GM19023 (cell line): ENCODE data around the gene NCOA1.
A peak's percentile ranks its signal among the peaks of the same experiment; 100 is the strongest.
"Not testable (repeated sequence)": the region's sequence is repeated elsewhere in the genome, so short reads cannot be mapped to it uniquely, and the experiment has no call there.

ENCODE experiments used
- ATAC-seq: cut with Tn5 transposase; IDR thresholded peaks from one replicate; pipeline ENCODE4 v1.9.1; 2021; ENCODE audit warnings: mild to moderate bottlenecking, moderate library complexity; ENCODE audit not compliant: unreplicated experiment

The NCOA1 gene

GRCh38 chr2:24570225-24570624 lies 79.2 kb downstream of the NCOA1 start:
- no peak for ATAC-seq

GRCh38 chr2:24571828-24572442 lies 80.9 kb downstream of the NCOA1 start:
- ATAC-seq = no peak

- ATAC-seq = no peak
These were observed 85.1 kb downstream of the NCOA1 start for GRCh38 chr2:24576146-24576545.

GRCh38 chr2:24576617-24577016 lies 85.6 kb downstream of the NCOA1 start:
- no peak for ATAC-seq

- ATAC-seq = peak; percentile 63
These were observed 86.4 kb downstream of the NCOA1 start for GRCh38 chr2:24577481-24577880.

- no peak for ATAC-seq
These were observed 88.2 kb downstream of the NCOA1 start for GRCh38 chr2:24579053-24579803.

- no peak for ATAC-seq
These were observed 89.5 kb downstream of the NCOA1 start for GRCh38 chr2:24580561-24580960.

- ATAC-seq = not testable (repeated sequence)
These were observed 90.9 kb downstream of the NCOA1 start for GRCh38 chr2:24581971-24582370.

GRCh38 chr2:24586955-24587354 lies 95.9 kb downstream of the NCOA1 start:
- ATAC-seq = peak; percentile 83

- no peak for ATAC-seq
These were observed 97.2 kb downstream of the NCOA1 start for GRCh38 chr2:24588294-24588693.

GRCh38 chr2:24592441-24593100 lies 101.5 kb downstream of the NCOA1 start:
- no peak for ATAC-seq

- no peak for ATAC-seq
These were observed 103.2 kb downstream of the NCOA1 start for GRCh38 chr2:24594283-24594682.

GRCh38 chr2:24597181-24597870 lies 106.3 kb downstream of the NCOA1 start:
- no peak for ATAC-seq

GRCh38 chr2:24600140-24600539 lies 109.1 kb downstream of the NCOA1 start:
- ATAC-seq = not testable (repeated sequence)

GRCh38 chr2:24611631-24612030 lies 120.6 kb downstream of the NCOA1 start:
- no peak for ATAC-seq

- ATAC-seq = no peak
These were observed 122.2 kb downstream of the NCOA1 start for GRCh38 chr2:24613154-24613814.

- ATAC-seq = no peak
These were observed 125.6 kb downstream of the NCOA1 start for GRCh38 chr2:24616616-24617015.

GRCh38 chr2:24617424-24617823 lies 126.4 kb downstream of the NCOA1 start:
- no peak for ATAC-seq

GRCh38 chr2:24618144-24618543 lies 127.1 kb downstream of the NCOA1 start:
- no peak for ATAC-seq

- ATAC-seq = no peak
These were observed 127.6 kb downstream of the NCOA1 start for GRCh38 chr2:24618680-24619079.

GRCh38 chr2:24620936-24621335 lies 129.9 kb downstream of the NCOA1 start:
- no peak for ATAC-seq
